ENCODE data around the gene AP3S2. TPM values are rescaled to one million over a fixed set of nuclear protein-coding genes. Genes with fewer than 3 reads are reported as not detected.

AP3S2 gene
- total and polyA plus RNA-seq, 2 of the 13 experiments (the other 11 are each of a cell fraction or from before 2014, with no cell fraction given) = 17.6 to 44.4 TPM

DNA sequence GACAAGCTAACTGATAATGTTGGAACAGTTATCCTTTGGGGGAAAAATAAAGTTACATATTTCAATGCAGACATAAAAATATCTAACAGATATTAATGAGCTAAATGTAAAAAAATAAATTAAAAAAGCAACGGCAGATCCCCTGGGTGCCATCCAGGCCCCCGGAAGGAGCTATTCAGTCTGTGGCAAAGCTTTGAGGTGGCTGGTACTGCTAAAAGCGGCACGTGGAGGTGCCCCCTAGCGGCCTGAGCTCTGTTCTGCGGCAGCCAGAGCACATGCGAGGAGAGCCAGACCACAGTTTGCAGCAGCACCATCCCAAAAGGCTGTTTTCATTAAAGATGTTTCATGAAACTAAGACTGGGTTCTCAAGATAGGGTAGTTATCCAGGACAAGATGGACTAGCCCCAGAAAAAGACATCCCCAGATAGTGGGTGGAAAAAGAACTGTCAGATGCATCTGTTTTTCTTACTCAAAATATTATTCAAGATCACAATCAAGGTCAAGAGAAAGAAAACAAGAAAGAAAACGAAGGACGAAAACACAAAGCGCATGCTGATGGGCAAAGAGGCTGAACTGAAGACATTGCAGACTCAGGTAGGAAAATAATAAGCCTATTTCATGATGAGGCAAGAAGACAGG, 18.7 kb downstream of the AP3S2 start (continued):
- TF ChIP-seq PREB (CRISPR knock-in tag; IDR thresholded peaks at IDR 0.05) (no peak), MYC (CRISPR knock-in tag; IDR thresholded peaks at IDR 0.05; ENCODE audit: borderline replicate concordance) (peak; percentile 69; the same call in 1 of the 2 replicates), CREM (IDR thresholded peaks at IDR 0.05) (no peak), CREM (CRISPR knock-in tag; IDR thresholded peaks at IDR 0.05) (no peak), DPF2 (CRISPR knock-in tag; IDR thresholded peaks at IDR 0.05; ENCODE audit: borderline replicate concordance, low read depth) (no peak), ZZZ3 (CRISPR knock-in tag; IDR thresholded peaks at IDR 0.05; ENCODE audit: borderline replicate concordance) (no peak), SNRNP70 (IDR thresholded peaks at IDR 0.05; ENCODE audit: low read depth, low read length) (no peak), NBN (conservative IDR thresholded peaks at IDR 0.05) (no peak), HNRNPUL1 (IDR thresholded peaks at IDR 0.05; ENCODE audit: low read depth, low read length) (no peak), ZBTB4 (CRISPR knock-in tag; IDR thresholded peaks at IDR 0.05; ENCODE audit: borderline replicate concordance) (no peak), HES4 (CRISPR knock-in tag; IDR thresholded peaks at IDR 0.05; ENCODE audit: borderline replicate concordance) (no peak), ZNF510 (CRISPR knock-in tag; IDR thresholded peaks at IDR 0.05; ENCODE audit: low read depth) (no peak), ETV5 (CRISPR knock-in tag; IDR thresholded peaks at IDR 0.05; ENCODE audit: borderline replicate concordance) (peak; percentile 68), YEATS2 (CRISPR knock-in tag; IDR thresholded peaks at IDR 0.05; ENCODE audit: borderline replicate concordance) (no peak), ZNF224 (CRISPR knock-in tag; IDR thresholded peaks at IDR 0.05) (no peak), TBX3 (IDR thresholded peaks at IDR 0.05; ENCODE audit: borderline replicate concordance) (no peak), WIZ (CRISPR knock-in tag; IDR thresholded peaks at IDR 0.05) (no peak), TBP (CRISPR knock-in tag; IDR thresholded peaks at IDR 0.05) (no peak), HINFP (CRISPR knock-in tag; IDR thresholded peaks at IDR 0.05; ENCODE audit: low read depth) (no peak), ZFYVE20 (CRISPR knock-in tag; IDR thresholded peaks at IDR 0.05; ENCODE audit: borderline replicate concordance, low read depth) (no peak), SMC3 (IDR thresholded peaks at IDR 0.05; ENCODE audit: low read length) (peak; percentile 72)
- TF ChIP-seq, protein P1, sequence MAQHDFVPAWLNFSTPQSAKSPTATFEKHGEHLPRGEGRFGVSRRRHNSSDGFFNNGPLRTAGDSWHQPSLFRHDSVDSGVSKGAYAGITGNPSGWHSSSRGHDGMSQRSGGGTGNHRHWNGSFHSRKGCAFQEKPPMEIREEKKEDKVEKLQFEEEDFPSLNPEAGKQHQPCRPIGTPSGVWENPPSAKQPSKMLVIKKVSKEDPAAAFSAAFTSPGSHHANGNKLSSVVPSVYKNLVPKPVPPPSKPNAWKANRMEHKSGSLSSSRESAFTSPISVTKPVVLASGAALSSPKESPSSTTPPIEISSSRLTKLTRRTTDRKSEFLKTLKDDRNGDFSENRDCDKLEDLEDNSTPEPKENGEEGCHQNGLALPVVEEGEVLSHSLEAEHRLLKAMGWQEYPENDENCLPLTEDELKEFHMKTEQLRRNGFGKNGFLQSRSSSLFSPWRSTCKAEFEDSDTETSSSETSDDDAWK (CRISPR knock-in tag; IDR thresholded peaks at IDR 0.05) = no peak

Measured in HepG2 (cell line).